HG03039 (cell line): Measurements from ENCODE around the gene SCRT2.

Experiments used
- ATAC-seq: cut with Tn5 transposase; IDR thresholded peaks from one replicate; pipeline ENCODE4 v1.9.1; 2021; ENCODE audit warnings: mild to moderate bottlenecking, moderate library complexity; ENCODE audit not compliant: unreplicated experiment

Gene SCRT2

DNA sequence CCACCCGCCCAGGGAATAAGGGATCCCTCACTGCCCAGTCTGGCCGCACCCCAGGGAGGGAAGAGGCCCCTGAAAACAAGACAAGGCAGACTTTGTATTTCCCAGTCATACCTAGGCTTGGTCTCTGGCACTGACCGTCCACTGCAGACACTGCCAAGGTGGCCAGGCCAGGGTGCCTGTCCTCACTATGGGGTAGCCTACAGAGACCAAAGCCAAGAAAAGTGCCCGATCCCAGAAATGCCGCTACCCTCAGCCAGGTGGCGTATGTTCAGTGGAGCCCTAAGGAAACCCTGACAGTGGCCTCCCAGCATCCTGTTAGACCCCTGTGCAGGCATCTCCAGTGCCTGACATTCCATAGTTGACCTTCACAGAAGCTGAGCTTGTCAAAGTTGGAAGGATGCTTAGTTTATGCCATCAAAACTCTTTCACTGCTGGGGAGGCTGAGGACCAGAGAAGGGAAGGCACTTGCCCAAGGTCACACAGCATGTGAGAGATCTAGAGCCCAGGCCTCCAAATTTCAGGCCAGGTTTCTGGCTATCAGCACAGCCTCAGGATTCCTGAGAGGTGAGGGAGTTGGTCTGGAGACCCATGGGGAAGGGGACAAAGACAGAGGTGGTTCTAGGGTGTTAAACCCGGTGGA lies 2.5 kb downstream of the SCRT2 start:
- no peak for ATAC-seq

DNA sequence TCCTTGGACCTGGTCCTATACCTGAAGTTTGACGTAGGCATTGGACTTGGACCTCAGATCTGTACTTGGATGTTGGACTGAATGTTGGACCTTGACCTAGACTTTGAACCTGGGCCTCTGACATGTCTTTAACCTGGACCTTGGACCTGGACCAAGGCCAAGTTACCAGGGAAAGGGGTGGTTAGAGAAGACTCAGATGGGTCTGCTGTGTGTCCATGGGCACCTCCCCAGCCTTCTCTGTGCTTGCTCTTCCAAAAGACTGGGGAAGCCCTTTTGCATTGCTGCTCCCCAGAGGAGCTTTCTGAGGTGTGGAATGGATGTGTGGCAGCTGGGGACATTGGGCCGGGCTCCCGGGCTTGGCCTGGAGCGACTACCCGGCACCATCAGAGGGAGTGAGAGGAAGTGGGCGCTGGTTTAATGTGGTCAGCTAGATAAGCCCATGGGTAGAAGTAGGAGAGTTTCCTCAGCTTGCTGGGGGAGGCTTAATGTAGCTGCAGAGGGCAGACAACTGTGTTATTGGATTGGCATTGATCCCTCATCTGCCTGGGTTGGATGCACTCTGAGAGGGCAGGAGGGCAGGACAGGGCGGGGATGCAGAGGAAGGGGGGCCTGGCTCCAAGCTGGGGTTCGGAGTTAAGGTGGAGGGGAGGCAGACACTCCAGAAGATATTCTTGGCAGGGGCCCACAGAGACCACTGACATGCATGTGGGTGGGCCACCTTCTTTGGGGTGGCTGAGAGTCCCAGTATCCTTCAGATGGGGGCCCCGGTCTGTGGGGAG lies 4.2 kb downstream of the SCRT2 start:
- no peak for ATAC-seq

DNA sequence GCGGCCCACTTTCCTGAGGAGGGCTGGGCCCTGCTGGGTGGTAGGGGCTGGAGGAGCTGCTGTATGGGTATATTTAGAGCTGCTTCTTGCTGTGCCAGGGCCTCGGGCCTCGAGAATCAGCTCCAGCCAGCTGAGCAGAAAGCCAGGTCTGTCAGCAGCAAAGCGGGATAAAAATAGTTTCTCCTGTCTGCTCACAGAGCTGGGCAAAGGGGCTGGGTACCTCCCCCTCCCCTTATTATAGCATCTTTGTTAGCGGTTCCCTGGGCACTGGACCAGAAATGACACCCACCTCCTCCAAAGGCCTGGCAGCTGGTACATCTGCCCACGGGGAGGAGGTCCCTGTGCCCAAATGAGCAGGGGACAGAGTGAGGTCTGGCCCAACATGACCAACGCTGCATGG lies 6.0 kb downstream of the SCRT2 start:
- ATAC-seq, result no peak

DNA sequence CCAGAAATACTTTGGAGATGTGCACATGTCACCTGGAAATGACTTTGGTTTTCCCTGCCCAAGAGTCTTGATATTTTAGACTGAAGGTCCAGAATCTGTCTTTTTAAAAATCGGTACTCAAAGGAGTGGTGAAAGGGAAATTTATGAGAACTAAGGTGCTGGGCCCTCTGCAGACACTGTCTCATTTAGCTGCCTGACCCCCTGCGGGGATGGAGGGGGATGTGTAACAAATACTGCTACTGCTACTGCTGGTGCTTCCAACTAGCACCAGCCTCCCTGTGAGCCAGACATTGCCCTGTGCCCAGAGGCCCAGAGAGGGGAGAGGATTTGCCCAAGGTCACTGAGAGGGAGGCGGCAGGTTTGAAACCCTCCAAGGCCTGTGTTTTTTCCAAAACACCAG lies 7.0 kb downstream of the SCRT2 start:
- ATAC-seq, result no peak

DNA sequence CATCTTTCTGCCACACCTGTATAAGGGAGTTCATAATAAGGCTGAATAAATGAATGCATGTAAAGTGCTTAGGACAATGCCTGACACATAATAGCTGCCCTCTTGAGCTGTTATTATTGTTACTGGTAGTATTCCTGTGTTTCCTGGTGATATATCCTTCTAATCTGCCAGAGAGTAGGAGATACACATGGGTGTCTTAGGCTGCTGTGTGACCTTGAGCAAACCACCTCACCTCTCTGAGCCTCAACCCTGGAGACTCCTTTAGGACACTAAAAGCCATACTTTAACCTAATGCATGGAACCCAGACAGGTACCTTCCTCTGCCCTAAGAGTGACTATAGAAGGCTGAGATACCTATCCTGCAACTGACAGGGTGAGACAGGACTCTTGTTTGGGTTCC lies 7.6 kb downstream of the SCRT2 start:
- no peak for ATAC-seq

DNA sequence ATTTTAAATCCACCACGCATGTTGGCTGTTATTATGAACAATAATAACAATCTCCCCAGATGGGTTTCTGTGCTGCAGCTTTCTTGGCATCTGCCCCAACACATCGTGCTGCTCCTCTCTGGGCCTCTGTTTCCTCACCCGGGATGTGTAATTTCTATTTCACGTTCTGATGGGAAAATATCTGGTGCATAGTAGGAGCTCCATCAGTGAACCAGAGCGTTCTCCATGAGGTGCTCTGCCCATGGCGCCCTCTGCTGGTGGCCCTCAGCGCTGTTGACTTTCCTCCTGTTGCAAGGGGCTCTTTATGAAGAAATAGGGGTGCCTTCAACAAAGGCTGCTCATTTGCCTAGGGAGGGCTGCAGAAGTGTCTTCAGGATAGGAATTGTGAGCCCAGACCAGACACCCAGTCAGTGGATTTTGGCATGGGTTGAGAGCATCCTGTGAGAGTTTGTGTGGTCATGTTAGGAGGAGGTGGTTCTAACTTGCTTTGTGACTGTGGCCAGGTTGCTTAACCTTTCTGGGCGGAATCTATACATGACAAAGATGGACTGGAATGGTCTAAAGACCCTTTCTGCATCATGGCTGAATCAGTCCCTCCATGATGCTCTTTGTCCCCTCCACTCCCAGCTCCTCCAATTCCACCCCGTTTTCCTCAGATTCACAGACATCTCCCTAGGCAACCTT lies 8.1 kb downstream of the SCRT2 start:
- no peak for ATAC-seq

DNA sequence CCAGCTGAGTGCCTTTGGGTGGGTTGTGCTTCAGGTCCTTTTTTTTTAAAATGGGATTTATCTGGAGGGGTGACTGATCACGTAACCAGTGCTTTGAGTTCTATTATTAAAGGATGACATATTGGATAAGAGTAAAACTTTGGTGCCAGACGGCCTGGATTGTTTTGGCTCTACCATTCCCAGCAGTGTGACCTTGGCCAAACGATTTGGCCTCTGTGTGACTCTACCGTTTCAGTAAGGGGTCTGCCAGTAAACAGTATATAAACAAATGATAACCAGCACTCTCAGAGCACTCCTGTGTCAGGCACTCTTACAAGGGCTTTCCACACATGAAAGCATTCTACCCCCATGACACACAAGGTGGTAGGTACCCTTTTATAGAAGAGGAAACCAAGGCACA lies 8.7 kb downstream of the SCRT2 start:
- ATAC-seq, result no peak

DNA sequence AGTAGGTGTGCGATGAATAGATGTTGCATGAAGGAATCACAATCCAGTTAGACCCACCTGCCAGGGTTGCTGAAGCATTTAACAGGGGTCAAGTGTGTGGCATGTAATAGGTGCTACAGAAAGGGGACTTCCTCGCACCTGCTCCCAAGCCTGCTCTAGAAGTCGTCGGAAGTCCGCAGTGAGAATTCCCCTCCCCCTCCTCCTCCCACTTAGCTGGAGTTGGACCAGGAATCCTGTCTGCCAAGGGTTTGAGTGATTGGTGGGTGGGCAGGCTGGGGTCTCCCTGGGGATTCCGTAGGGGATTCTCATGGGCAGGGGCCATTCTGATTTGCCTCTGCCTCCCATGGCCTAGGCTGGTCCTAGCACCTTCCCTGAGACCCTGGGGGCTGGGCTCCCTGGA lies 10.3 kb downstream of the SCRT2 start:
- ATAC-seq, result no peak

DNA sequence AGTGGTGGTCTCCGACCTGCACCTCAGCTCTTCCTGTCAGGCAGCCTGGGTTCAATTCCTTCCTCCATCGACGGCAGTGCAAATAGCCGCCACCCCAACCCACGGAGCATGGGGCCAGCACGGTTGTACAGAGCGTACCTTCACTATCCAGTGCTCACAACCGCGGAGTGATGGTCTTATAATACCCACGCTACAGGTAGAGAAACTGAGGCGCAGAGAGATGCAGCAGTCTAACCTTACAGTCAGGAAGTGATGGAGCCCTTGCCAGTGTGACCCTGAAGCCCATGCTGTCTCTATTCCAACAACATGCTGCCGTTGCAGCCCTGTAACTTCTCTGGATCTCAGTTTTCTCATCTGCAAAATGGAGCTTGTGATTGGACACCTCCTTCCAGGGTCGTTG lies 11.0 kb downstream of the SCRT2 start:
- ATAC-seq, result no peak

DNA sequence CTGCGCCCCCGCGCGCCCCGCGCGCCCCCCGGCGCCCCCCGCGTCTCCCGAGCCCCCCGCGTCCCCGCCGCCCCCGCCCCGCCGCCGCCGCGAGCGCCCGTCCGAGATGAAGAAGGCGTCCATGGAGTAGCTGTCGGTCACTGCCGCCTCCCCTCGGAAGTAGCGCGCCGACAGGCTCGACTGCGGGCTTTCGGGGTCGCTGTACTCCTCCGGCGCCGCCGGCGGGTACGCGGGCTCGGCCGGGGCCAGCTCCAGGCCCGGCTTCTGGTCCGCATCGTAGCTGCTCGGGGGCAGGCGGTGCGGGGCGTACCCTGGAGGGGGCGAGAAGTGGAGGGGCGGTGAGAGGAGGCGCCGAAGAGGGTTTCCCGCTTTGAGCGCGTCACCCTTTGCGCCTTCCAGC lies 11.5 kb downstream of the SCRT2 start:
- ATAC-seq, result no peak

DNA sequence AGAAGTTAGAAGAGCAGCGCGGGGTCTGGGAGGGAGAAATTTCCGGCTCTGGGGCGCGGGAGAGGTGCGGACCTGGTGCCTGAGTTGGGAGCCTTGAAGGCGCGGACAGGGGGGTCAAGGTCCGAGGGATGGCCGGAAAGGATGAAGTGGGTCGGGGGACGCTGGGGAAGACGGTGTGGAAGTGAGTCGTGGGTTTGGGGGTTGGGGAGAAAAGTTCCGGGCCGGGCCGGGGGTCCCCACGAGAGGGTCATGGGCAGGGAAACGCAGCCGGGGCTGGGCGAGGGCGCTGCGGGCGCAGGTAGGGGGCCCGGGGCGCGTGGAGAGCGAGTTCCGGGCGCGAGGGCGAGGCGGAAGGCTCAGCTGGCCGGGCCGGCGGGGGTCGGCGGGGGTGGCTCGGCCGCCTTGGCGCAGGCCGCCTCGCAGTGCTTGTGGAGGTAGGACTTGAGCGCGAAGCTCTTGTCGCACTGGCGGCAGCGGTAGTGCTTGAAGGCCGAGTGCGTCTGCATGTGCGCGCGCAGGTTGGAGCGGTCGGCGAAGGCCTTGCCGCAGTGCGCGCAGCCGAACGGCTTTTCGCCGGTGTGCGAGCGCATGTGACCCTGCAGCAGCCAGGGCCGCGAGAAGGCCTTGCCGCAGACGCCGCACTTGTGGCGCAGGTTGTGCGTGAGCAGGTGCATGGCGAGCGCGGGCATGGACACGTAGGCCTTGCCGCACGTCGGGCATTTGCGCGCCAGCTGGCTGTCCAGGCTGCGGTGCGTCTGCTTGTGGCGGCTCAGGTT lies 12.1 kb downstream of the SCRT2 start:
- no peak for ATAC-seq

DNA sequence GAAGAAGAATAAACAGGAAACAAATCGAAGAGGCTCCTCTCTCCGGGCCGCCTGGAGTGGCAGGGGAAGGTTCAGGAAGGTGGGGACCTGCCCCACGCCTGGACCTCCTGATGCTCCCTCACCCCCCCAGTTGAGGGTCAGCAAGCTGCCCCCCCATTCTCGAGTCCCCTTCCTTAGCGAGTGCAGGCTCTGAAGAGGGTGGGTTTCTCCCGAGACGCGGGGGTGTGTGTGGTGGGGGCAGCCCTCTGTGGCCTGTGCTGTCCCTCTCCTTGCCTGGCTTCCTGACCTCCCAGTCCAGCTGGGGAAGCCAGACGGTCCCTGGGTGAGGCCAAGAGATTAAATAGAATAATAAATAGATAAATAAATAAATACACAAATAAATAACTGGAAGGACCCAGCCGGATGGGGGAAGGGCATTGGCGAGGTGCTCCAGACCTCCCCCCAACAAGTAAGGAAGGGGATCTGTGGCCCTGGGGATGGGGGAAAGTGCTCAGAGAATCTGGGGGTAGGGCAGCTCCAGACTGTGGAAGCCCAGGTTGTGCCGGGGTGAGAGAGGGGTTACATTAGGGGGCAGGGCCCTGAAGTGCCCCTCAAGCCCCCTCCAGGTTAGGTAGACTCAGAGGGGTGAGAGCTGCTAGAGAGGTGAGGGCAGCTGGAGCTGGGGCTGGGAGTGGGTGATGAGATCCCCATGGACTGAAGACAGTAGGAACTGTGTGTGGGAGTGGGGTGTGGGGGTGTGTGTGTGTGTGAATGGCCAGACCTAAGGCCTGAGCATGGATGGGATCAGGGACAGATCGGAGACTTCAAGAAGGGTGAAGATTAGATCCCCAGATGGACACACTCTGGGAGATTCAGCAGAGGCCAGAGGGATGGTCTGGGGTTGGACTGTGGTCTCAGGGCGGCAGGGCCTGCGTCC lies 13.1 kb downstream of the SCRT2 start:
- ATAC-seq, result no peak

DNA sequence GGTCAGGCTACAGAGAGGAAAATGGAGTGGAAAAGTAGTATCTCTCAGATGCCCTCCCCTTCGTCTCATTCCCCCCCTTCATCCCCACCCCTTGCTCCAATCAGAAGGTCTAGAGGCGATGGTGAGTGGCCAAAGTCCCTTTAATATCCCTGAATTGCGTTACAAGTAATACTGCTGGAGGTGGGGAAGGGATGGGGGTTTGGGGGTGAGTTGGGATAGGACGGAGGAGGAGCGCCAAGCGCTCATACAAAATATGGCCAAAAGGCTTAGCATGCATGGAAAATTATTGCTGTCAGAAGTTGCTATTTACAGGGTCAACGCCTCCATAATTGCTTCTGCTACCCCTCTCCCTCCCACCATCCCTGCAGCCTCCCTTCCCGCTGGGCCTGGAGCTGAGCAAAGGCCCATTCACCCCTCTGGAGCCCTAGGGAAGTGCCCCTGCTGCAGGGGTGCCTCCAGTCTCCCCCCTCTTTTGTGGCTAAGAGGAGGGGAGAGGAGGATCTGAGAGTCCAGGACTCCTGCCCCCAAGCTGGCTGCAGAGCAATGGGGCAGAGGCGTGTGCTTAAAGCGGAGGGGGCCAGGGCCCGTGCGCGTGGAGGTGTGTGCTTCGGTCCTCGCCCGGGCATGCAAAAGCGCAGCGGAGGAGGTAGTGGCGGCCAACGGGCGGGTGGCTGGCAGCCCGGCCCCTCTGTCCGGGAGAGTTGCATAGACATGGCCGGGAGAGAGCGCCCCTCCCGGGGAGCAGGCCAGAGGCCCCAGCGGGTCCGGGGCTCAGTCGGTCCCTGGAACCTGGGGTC lies 13.9 kb downstream of the SCRT2 start:
- no peak for ATAC-seq

DNA sequence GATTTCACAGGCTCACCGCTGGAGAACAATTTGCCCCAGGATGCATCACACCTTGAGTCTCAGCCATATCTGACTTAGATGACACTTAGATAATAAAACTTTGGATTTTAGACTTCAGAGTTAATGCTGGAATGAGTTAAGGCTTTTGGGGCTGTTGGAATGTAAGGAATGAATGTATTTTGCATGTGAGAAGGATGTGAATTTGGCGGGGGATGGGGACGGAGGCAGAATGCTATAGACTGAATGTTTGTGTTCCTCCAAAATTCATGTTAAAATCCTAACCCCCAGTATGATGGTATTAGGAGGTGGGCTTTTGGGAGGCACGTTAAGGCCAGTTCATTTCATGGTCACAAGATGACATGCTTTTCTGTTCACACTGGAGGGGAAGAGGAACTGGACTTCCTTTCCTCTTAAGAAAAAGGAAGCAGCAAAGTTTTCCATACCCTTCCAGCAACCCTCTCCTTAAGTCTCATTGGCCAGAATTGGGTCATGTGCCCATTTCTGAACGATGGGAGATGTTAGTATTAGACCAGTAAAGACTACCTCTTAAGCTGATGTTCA lies 16.8 kb downstream of the SCRT2 start:
- ATAC-seq, result no peak

DNA sequence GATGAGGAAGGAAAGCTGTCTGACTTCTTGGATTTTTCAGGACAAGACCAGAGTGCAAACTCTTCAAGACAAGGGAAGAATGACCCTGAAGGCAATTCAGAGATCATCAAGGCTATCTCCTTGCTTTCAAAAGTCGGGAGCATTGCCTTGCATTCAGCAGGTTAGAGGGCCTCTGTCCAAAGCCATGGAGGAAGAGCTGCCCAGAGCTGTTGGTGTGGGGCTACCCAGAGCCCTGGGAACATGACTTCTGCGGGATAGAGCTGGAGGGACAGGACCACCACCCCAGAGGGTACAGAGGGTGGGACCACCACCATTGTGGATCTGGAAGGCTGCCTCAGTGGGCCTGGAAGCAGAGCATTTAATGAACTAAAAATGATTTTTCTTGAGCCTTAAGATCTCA lies 17.4 kb downstream of the SCRT2 start:
- ATAC-seq, result no peak

DNA sequence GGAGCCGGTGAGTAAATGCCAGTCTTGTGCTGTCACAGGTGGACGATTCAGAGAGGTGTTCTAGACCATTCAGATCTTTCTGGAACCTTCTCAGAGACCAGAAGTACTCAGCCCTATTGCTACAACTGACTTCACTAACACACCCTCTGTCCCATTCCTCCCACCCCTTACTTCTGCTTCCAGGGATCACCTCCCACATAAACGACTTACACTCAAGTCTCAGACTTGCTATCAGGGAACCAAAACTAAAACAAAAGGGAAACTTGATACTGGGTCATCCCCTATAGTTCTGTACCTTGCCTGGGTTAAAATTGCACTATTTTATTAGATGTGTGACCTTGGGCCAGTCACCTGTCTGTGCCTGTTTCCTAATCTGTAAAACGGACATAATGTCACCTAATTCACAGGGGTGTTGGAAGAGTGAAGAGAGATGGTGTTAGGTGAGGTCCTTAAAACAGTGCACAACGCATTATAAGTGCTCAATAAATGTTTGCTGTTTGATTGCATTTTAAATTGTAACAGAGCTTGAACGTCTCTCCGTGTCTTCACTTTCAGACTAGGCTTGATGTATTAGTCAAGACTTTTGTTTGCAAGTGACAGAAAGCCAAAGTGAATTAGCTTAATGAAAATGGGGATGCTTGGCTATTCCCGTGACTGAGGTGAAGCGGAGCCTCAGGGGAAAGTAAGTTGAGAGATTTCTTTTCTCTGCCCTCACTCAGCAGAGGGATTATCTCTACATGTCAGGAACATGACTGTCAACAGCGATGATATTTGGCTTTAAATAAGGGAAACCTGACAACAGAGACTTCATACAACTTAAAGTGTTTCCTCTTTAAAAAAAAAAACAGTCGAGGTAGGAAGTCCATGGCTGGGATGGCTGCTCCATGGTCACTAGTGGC lies 19.6 kb downstream of the SCRT2 start:
- no peak for ATAC-seq

DNA sequence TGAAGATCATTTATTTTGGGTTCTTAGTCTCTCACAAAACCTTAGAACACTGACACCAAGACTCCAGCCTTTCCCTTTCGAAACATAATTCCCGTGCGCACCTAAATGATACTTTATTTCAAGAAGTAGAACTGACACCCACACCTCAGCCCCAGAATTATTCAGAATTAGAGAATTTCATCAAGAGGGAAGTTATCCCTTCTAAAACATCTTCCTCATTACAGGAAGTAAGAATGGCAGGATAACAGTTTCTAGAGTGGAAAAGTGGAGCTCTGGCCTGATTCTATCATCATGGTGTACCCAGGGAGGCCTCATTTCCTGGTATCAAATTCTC lies 21.2 kb downstream of the SCRT2 start:
- ATAC-seq, result no peak
